Measurements from ENCODE around the gene NRP2. TPM values are rescaled to one million over a fixed set of nuclear protein-coding genes. Genes with fewer than 3 reads are reported as not detected.

Gene NRP2
- total RNA-seq, 1 donor from 2014 or later = 89.5 TPM

DNA sequence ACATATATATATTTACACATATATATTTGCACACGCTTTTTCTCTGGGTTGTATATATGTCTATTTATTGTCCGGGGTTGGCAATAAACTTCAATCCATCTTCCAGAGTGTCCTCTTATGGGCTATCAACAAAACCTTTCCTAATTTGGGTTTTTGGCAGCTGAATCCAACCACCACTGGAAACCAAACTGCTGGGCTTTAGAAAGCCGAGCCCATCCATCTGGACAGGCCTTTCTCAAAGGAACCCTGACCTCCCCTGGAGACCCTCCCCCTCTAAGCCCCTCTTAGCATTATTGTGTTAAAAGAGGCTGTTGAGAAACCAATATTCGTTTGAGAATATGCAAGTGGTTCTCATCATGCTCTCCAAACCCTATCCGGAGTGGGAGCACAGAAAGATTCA is 153.6 kb downstream of the NRP2 start:
- no peak for DNase-seq (ENCODE audit: low spot score in 2 of 2, unreplicated experiment in 2 of 2)
- no peak overlapping the region for H3K4me3 Mint-ChIP-seq
- TF ChIP-seq, protein P1, sequence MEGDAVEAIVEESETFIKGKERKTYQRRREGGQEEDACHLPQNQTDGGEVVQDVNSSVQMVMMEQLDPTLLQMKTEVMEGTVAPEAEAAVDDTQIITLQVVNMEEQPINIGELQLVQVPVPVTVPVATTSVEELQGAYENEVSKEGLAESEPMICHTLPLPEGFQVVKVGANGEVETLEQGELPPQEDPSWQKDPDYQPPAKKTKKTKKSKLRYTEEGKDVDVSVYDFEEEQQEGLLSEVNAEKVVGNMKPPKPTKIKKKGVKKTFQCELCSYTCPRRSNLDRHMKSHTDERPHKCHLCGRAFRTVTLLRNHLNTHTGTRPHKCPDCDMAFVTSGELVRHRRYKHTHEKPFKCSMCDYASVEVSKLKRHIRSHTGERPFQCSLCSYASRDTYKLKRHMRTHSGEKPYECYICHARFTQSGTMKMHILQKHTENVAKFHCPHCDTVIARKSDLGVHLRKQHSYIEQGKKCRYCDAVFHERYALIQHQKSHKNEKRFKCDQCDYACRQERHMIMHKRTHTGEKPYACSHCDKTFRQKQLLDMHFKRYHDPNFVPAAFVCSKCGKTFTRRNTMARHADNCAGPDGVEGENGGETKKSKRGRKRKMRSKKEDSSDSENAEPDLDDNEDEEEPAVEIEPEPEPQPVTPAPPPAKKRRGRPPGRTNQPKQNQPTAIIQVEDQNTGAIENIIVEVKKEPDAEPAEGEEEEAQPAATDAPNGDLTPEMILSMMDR (IDR thresholded peaks at IDR 0.05; ENCODE audit: unreplicated experiment) = no peak
- H3K36me3 Mint-ChIP-seq = peaks cover 5% of the 10 kb centered on the region
- peaks cover 35% of the 10 kb centered on the region for H3K4me1 Mint-ChIP-seq
- H3K27ac Mint-ChIP-seq = no peak overlapping the region
- H3K9me3 Mint-ChIP-seq = peaks cover 11% of the 10 kb centered on the region
- H3K27me3 Mint-ChIP-seq (ENCODE audit: low read depth) = no peaks in the 10 kb centered on the region

DNA sequence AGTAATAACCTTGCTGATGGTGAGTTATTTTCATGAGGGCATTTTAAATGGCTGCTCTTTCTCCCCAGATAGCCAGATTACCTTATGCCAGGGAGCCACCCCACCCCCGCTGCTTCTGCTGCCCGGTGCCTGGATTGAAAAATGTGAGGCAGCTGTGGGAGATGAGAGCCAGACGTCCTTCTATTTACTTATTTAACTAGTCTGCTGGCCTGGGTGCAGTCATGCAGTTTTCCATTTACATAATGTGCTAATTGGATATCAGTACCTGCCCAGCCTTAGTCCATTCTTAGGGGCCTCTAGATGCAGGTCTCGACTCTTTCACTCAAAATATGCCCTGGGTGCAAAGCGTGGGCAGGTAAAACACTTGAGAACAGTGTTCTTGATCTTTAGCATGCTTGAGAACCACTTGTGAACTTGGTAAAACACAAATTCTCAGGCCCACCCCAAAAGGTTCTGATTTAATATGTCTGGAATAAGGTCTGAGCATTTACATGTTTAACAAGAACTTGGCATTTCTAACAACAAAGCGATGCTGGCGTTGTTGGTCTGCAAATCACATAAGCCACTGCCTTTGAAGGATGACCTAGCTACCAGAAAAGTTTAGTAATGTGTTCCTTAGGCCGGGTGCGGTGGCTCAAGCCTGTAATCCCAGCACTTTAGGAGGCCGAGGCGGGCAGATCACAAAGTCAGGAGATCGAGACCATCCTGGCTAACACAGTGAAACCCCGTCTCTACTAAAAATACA is 154.3 kb downstream of the NRP2 start:
- DNase-seq (ENCODE audit: low spot score in 2 of 2, unreplicated experiment in 2 of 2) = no peak
- H3K36me3 Mint-ChIP-seq = peaks cover 5% of the 10 kb centered on the region
- H3K4me1 Mint-ChIP-seq = peaks cover 38% of the 10 kb centered on the region
- TF ChIP-seq, protein P1 (IDR thresholded peaks at IDR 0.05; ENCODE audit: unreplicated experiment) = no peak
- peaks cover 11% of the 10 kb centered on the region for H3K9me3 Mint-ChIP-seq
- H3K4me3 Mint-ChIP-seq = no peak overlapping the region
- no peaks in the 10 kb centered on the region for H3K27me3 Mint-ChIP-seq (ENCODE audit: low read depth)
- H3K27ac Mint-ChIP-seq = no peak overlapping the region

DNA sequence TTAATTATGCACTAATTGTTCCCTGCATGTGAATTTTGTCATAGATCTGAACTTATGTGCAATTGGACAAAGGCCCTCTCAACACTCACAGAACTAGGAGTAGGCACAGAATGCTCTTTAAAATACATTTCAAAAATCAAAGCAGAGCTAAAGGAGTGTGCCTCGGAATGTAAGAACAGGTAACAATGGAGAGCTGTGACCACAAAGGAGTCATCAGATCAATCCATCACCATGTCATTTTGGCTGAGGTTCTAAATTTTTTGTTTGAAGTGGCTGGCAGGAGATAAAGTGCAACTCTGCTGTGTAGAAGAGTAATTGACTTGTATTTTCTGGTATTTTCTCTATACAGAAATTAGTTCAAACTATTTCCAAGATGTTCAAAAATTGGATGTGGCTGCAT is 155.4 kb downstream of the NRP2 start:
- no peak for DNase-seq (ENCODE audit: low spot score in 2 of 2, unreplicated experiment in 2 of 2)
- Mint-ChIP-seq H3K27ac (peak overlapping the region; percentile 39), H3K36me3 (peaks cover 5% of the 10 kb centered on the region), H3K4me1 (peaks cover 40% of the 10 kb centered on the region), H3K27me3 (ENCODE audit: low read depth) (no peaks in the 10 kb centered on the region), H3K9me3 (peaks cover 11% of the 10 kb centered on the region), H3K4me3 (no peak overlapping the region)
- TF ChIP-seq, protein P1 (IDR thresholded peaks at IDR 0.05; ENCODE audit: unreplicated experiment) = no peak

DNA sequence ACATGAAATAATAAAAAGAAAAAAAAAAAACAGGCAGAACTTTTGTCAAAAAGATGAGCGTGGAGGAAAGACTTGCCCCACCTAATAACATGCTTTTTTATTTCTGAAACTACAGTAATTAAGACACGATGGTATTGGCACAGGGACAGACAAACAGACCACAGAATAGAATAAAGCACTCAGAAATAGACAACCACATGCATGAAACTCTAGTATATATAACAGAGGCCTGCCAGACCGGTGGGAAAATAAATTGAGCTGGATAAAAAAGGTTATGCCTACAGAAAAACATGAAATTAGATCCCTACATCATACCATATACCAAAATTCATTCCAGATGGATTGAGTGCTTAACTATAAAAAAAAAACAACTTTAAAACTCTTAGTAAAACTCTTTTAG is 163.1 kb downstream of the NRP2 start:
- Mint-ChIP-seq H3K4me1 (peaks cover 7% of the 10 kb centered on the region), H3K27me3 (ENCODE audit: low read depth) (no peaks in the 10 kb centered on the region), H3K9me3 (no peaks in the 10 kb centered on the region), H3K36me3 (no peaks in the 10 kb centered on the region), H3K4me3 (no peak overlapping the region), H3K27ac (peak overlapping the region; percentile 9)
- TF ChIP-seq, protein P1 (IDR thresholded peaks at IDR 0.05; ENCODE audit: unreplicated experiment) = no peak
- DNase-seq (ENCODE audit: low spot score in 2 of 2, unreplicated experiment in 2 of 2) = no peak
